Spleen (tissue), 7 donors: ENCODE data around the gene ANKRD45.

ENCODE experiments used
- POLR2A ChIP-seq, 3 donors: fragments of 450-650 bp; IDR thresholded peaks; one replicate each; pipeline ENCODE4 v1.5.1; 2017; ENCODE audit warnings: antibody characterized with exemption in 3 of 3, mild to moderate bottlenecking in 1 of 3
- TF ChIP-seq, protein P1 (sequence below), 11 experiments: fragments of 200-600 bp in 7 of 11; fragments of 450-650 bp in 4 of 11; sonication (generic) in 4 of 11; IDR thresholded peaks in 8 of 11; conservative IDR thresholded peaks in 3 of 11; 1 replicate in 7 of 11; 2 replicates in 4 of 11; pipeline versions ENCODE4 v1.4.0 to v1.8.0; 2016 to 2021; ENCODE audit warnings: antibody characterized with exemption in 11 of 11, inconsistent platforms in 4 of 11, mild to moderate bottlenecking in 1 of 11
- donor health status: DM: no; HTN: no; CAD: no; lungs with moderate emphysema.
- donor health status: DM: no; HTN: no; CAD: no.
- donor health status: DM: no; HTN: no; CAD: no.

- TF ChIP-seq, protein P1, sequence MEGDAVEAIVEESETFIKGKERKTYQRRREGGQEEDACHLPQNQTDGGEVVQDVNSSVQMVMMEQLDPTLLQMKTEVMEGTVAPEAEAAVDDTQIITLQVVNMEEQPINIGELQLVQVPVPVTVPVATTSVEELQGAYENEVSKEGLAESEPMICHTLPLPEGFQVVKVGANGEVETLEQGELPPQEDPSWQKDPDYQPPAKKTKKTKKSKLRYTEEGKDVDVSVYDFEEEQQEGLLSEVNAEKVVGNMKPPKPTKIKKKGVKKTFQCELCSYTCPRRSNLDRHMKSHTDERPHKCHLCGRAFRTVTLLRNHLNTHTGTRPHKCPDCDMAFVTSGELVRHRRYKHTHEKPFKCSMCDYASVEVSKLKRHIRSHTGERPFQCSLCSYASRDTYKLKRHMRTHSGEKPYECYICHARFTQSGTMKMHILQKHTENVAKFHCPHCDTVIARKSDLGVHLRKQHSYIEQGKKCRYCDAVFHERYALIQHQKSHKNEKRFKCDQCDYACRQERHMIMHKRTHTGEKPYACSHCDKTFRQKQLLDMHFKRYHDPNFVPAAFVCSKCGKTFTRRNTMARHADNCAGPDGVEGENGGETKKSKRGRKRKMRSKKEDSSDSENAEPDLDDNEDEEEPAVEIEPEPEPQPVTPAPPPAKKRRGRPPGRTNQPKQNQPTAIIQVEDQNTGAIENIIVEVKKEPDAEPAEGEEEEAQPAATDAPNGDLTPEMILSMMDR (IDR thresholded peaks at IDR 0.05 in 8 of 11, conservative IDR thresholded peaks at IDR 0.05 in 3 of 11), result no peak
- no peak for TF ChIP-seq POLR2A (IDR thresholded peaks at IDR 0.05)
These were observed 20.6 kb downstream of the ANKRD45 start for GRCh38 chr1:173648880-173649605.
